Renal cortex interstitium (tissue), 11 donors: ENCODE results near the gene MYOG. TPM values are rescaled to one million over a fixed set of nuclear protein-coding genes. Genes with fewer than 3 reads are reported as not detected.
A peak's percentile ranks its signal among the peaks of the same experiment; 100 is the strongest.

Experiments used
- DNase-seq, 11 donors: peaks; one replicate each; pipeline ENCODE4 v3.0.0-alpha.2; 2013; ENCODE audit warnings: low read depth in 9 of 11, low spot score in 4 of 11; ENCODE audit errors: extremely low read depth in 1 of 11
- polyA plus RNA-seq, 3 donors: library from polyadenylated mRNA; unstranded; fragments of 120-200 nt; gene quantifications; one replicate each; pipeline ENCODE4 v1.2.1, GENCODE V29; 2013; ENCODE audit not compliant: insufficient read length in 3 of 3

MYOG gene
- polyA plus RNA-seq, 3 donors = 0.20 to 0.30 TPM; not detected in 1

DNA sequence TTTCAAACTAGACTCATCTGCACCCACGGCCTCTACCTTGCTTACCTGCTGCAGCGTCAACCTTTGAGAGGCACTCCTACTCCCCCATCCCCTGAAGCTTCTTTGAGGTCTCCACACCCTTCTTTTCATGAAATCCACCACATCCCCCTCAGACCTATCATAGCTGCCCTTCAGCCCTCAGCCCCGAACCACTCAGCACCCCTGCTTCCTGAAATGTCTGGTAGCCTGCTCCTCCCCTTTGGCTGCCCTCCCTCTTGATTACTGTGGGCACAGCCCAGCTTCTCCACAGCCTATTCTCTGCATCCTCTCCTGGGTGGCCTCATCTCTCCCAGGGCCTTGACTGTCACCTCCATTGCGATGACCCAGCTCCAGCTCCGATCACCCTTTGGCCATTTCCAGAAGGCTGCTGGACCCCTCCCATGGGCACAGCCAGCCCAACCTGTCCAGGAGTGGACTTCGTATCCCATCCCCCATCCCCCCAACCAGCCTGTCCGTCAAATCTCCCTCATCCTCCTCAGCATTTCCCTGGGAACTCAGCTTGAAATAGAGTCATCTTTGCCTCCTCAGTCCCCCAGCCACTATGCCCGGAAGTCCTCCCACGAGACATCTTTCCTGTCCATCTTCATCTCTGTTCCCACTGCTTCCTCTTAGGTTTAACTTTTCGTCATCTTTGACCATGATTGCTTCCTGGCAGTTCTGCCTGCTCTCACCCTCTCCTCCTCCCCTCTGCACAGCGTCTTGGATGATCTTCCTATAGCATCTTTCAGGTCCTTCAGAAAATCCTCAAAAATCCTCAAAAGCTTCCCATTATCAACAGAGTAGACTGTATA lies 35.6 kb upstream of the MYOG start:
- DNase-seq = no peak

DNA sequence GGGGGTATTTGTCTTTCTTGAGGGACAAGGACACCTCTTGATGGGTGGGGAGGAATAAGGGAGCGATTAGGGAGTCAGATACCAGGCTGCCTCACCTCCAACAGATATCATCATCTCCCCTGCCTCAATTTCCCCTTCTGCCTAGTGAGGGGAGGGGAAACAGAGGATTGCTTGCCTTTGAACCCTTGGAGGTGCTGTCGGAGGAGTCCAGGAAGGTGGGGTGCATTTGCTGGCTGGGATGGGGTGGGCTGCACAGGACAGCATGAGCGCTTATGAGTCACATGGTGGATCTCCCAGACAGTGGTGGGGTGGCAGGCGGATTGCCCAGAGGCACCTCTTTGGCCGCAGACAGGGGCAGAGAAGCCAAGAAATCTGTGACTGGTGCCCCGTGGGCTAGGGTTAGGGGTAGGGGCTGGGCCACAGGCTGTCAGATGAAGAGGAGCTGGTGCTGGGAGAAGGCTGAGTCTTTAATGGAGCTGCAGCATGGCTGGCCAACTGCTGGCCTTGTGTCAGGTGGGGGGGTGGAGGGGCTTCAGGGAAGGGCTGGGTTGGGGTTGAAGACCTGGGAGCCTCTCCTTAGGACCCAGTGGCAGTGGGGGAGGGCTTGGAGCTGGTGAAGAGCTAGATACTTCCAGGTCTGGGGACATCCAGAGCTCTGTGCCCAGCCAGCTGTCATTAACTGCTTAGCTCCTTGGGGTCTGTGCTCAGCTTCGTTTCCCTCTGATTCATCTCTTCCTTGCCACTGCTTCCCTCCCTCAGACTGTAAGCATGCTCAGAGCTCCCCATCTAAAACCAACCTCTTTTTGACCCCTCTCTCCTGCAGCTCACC lies 34.7 kb upstream of the MYOG start:
- DNase-seq = no peak

- peak in 8 of 11 donors; percentile 58 to 72 (median 64) for DNase-seq
Observed at GRCh38 chr1:203117611-203118575, 32.1 kb upstream of the MYOG start.

- no peak for DNase-seq
Observed at GRCh38 chr1:203116091-203116820, 30.4 kb upstream of the MYOG start.

DNA sequence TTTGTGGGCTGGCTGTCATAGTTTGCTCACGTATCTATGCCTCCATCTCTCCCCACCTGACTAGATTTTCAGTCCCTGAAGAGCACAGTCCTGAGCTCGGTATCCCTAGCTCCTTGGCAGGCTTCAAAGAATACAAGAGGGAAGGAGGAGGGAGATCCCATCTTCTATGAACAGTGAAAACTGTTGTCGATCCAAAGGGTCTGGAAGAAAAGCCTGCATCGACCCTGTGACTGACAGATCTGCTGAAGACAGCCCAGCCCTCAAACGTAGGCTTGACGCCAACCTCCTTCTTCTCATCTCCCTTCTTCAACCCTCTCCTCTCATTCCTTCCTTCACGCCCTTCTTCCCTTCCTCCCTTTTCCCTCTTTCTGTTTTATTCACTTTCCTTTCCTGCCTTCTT lies 28.4 kb upstream of the MYOG start:
- no peak for DNase-seq

DNA sequence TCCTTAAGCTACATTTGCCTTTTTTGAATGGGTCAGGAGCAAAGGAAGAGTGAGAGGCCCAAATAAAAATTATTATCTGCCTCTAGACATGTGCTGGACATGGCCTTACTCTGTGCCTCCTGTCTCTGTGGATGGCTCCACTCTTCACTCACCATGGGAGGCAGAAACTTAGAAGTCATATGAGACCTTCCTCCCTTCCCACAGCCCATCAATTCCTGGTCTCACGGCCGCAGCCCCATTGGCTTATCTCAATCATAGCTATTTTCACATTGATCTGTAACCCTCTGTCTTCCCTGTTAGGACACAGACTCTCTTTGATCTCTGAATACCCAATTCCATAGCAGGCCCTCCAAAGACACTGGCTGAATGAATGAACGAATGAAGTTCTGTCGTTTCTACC lies 27.5 kb upstream of the MYOG start:
- DNase-seq = no peak

- no peak for DNase-seq
Observed at GRCh38 chr1:203112475-203112874, 26.7 kb upstream of the MYOG start.

DNA sequence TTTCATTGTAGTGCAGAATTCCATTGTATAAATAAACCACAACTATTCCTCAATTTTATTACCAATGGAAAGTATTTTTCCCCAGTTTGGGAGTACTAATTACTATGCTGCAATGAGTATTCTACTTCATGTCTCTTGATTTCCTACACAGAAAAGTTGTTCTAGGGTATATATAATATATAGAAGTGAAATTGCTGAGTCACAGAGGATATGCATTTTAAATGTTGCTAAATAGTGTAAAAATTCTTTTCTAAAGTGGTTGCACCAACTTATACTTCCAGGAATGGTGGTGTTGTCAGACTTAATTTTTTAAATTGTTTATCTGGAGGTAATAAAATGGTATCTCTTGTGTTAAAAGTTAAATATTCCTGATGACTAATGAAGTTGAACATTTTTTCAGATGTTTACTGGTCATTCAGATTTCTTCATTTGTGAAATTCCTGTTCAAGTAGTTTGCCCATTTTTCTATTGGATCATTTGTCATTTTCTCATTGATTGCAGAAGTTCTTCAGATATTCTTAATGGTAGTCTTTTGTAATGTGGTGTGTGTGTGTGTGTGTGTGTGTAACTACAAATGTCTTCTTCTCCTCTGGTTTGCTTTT lies 19.1 kb upstream of the MYOG start:
- DNase-seq = no peak

DNA sequence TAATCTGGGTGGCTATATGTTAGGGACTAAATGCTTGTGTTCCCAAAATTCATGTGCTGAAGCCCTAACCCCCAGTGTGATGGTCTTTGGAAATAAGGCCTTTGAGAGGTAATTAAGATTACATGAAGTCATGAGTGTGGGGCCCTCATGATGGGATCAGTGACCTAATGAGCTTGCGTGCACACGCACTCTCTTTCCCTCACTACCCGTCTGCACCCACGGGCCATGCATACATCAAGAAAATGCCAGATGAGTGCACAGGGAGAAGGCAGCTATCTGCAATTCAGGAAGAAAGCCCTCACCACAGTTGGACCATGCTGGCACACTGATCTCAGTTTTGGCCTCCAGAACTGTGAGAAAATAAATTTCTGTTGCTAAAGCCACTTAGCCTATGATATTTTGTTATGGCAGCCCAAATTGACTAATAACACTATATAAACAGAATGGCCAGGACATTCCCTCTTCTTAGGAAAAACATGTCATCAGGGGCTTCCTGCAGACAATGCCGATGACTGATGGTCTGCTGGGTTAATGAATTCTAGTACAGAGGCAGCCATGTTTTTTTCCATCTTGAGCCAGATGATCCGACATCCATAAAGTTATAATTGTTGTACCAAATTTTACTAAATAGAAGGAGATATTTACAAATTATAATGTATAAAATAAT lies 18.1 kb upstream of the MYOG start:
- DNase-seq = no peak

DNA sequence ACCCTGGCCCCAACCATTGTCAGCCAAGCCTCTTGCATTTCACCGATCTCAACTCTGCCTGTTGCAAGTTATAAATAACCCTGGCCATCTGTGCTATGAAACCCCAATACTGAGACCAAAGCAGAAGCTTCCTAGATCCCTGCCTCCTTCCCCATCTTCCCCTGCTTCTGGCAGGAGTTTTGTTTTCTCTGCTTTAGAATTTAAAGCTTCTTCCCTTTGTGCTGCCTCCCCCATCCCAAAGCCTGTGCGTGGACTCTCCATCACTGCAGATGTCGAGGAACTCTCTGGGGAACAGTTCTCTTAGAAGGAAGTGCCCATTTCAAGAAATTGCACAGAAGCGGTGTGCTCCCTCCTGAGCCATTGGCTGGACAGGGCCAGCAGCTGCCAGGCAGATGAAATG lies 17.4 kb upstream of the MYOG start:
- DNase-seq = no peak

GRCh38 chr1:203101813-203102634 lies 16.2 kb upstream of the MYOG start:
- no peak for DNase-seq

DNA sequence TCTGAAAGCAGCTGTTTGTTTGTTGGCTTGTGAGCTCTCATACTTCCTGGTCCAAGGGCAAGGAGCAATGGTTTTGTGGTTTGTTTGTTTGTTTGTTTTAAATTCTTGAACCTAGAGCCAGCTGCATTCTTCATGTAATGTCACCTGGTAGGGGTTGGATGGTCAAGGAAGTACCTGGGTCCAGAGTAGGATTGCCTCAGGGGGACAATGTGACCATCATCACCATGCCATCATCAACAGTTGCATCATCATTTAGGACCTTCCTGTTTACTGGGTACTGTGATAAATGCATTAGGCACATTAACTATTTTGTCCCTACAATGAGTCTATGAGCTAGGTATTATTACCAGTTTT lies 14.7 kb upstream of the MYOG start:
- no peak for DNase-seq

DNA sequence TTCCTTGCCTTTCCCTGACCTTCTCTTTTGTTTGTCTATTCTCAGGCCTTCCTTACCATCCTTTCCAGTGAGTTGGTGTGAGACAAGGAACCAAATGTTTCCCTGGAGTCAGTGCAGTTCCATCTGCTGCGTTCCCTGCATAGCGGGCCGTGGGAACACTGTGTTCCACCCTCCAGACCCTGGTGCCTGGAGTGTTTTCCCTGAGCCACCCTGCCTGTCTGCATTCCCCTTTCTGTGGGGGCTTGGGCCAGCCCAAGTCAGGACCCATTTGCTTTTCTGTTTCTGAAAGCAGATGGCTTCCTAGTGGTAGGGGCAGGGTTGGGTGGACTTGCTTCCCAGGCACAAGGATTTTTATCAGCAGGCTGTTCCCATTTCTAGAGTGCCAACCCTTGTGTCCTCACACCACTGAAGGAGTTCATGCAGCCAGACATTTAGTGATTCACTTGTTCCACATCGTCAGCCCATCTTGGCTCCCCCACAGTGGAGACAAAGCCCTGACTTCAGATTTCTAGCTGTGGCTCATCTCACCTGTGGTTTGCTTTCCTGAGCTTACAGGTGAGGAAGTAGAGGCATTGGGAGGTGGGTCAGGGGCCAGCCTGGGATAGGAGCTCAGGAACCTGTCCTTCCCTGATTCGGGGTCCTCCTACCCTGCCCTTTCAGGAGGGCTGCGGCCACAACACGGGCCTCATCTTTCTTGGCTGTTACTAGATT lies 14.1 kb upstream of the MYOG start:
- no peak for DNase-seq

GRCh38 chr1:203098914-203099520 lies 13.2 kb upstream of the MYOG start:
- no peak for DNase-seq

GRCh38 chr1:203098445-203098844 lies 12.6 kb upstream of the MYOG start:
- no peak for DNase-seq

GRCh38 chr1:203097001-203097400 lies 11.2 kb upstream of the MYOG start:
- DNase-seq = no peak
